ENCODE data around the gene LMOD3. TPM values are rescaled to one million over a fixed set of nuclear protein-coding genes. Genes with fewer than 3 reads are reported as not detected.

Gene LMOD3
- total RNA-seq, 2 donors from 2014 or later, result not detected

DNA sequence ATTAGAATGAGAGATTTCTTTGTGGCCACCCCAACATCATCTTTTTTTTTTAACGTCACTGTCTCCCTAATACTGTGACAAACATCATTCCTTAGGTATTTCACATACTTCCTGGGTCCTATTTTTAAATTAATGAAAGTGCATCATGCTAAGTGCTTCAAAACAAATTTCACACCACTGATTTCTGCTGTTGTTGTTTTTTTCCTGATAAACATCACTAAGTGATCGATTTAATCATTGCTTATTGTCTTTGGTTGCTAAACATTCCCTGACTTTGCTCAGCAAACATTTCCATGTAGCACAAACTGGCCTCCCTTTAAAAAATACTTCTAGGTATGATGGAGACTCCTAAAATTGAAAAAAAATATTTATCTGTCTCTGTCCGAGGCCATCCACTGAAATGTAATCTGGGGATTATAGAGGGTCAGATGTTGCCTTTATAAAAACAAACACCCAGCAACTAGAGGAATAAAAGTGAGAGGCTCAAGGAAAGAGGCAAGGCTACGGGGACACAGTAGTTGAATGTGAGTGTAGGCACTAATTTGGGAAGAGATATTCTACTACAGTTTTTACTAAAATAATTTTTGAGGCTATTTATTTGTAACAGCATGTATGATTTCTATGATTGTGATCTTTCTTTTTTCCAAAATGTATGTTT, 20.5 kb upstream of the LMOD3 start:
- H3K4me3 Mint-ChIP-seq, result no peak overlapping the region
- peaks cover 25% of the 10 kb centered on the region for H3K27me3 Mint-ChIP-seq (ENCODE audit: low read depth)
- no peak for DNase-seq
- no peaks in the 10 kb centered on the region for H3K9me3 Mint-ChIP-seq
- peaks cover 11% of the 10 kb centered on the region for H3K4me1 Mint-ChIP-seq (ENCODE audit: low read depth)
- no peaks in the 10 kb centered on the region for H3K36me3 Mint-ChIP-seq (ENCODE audit: insufficient read depth in 2 of 2)
- H3K27ac Mint-ChIP-seq, result no peak overlapping the region
- no peak for ATAC-seq (replicated peaks in 1 of 2)

DNA sequence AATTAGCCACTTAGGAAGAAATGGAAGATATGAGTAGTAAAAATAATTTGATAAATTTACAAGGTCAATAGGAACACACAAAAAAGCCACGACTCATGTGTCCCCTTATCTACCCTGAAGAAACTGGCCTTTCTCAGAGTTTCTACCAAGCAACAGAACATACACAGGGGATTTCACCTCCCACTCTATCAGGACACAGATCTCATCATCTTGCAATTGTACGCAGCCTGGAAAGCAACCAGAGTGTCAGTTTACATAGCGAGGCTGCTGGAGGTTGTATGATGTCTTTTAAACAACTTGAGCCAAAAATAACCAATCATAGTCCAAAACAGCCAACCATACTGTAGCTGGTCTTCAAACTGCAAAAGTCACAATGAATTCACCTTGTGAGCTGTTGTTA, 19.7 kb upstream of the LMOD3 start:
- peaks cover 11% of the 10 kb centered on the region for H3K4me1 Mint-ChIP-seq (ENCODE audit: low read depth)
- H3K27ac Mint-ChIP-seq, result no peak overlapping the region
- no peak overlapping the region for H3K4me3 Mint-ChIP-seq
- no peaks in the 10 kb centered on the region for H3K36me3 Mint-ChIP-seq (ENCODE audit: insufficient read depth in 2 of 2)
- DNase-seq (no peak), ATAC-seq (replicated peaks in 1 of 2) (no peak)
- H3K9me3 Mint-ChIP-seq, result no peaks in the 10 kb centered on the region
- peaks cover 25% of the 10 kb centered on the region for H3K27me3 Mint-ChIP-seq (ENCODE audit: low read depth)

- no peak for ATAC-seq (replicated peaks in 1 of 2)
- Mint-ChIP-seq H3K36me3 (ENCODE audit: insufficient read depth in 2 of 2) (no peaks in the 10 kb centered on the region), H3K4me3 (no peak overlapping the region), H3K27me3 (ENCODE audit: low read depth) (peaks cover 25% of the 10 kb centered on the region), H3K9me3 (no peaks in the 10 kb centered on the region), H3K4me1 (ENCODE audit: low read depth) (peaks cover 11% of the 10 kb centered on the region), H3K27ac (no peak overlapping the region)
- DNase-seq, result no peak
Measured at GRCh38 chr3:69141313-69141712, 18.9 kb upstream of the LMOD3 start.

GRCh38 chr3:69137412-69137811, 15.0 kb upstream of the LMOD3 start:
- no peaks in the 10 kb centered on the region for H3K9me3 Mint-ChIP-seq
- DNase-seq, result no peak
- H3K4me3 Mint-ChIP-seq, result no peak overlapping the region
- peaks cover 5% of the 10 kb centered on the region for H3K4me1 Mint-ChIP-seq (ENCODE audit: low read depth)
- H3K27ac Mint-ChIP-seq, result no peak overlapping the region
- H3K27me3 Mint-ChIP-seq (ENCODE audit: low read depth), result peaks cover 14% of the 10 kb centered on the region
- H3K36me3 Mint-ChIP-seq (ENCODE audit: insufficient read depth in 2 of 2), result no peaks in the 10 kb centered on the region
- ATAC-seq (replicated peaks in 1 of 2), result no peak

DNA sequence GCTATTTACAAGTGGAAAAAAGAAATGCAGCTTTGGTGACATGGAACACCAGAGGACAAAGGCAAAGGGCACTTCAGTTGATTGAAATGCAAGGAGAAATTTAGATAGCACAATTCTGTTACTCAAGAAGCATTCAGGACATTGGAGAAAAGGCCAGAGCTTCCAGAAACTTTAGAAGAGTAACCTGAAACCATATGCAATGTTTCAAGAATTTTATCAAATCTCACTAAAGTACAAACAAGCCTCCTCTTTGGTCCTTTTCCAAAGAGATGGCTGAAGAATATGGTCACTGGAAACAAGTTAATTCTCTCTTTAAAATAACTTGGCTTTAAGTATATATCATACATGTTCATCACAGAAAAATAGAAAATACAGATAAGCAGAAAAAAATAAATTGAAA, 14.6 kb upstream of the LMOD3 start:
- no peaks in the 10 kb centered on the region for H3K9me3 Mint-ChIP-seq
- ATAC-seq (replicated peaks in 1 of 2), result no peak

DNA sequence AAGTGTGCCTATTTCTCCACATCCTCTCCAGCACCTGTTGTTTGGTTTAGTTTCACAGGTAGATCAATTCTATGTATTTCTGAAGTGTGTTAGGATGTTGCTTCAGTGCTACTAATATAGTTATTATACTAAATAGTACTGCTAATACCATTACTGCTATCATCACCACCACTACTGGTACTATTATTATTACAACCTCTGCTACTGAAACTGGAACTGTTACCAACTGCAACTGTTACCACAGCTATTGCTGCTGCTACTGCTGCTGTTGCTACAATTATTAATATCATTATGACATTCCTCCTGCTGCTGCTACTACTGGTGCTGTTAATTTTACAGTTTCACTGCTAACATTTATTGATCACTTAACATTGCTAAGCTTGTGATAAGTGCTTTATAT, 8.3 kb upstream of the LMOD3 start:
- no peak for DNase-seq
- no peaks in the 10 kb centered on the region for H3K9me3 Mint-ChIP-seq
- H3K27me3 Mint-ChIP-seq (ENCODE audit: low read depth), result peaks cover 9% of the 10 kb centered on the region
- no peaks in the 10 kb centered on the region for H3K4me1 Mint-ChIP-seq (ENCODE audit: low read depth)
- no peaks in the 10 kb centered on the region for H3K36me3 Mint-ChIP-seq (ENCODE audit: insufficient read depth in 2 of 2)
- H3K27ac Mint-ChIP-seq, result no peak overlapping the region
- H3K4me3 Mint-ChIP-seq, result no peak overlapping the region
- ATAC-seq (replicated peaks in 1 of 2), result peak in 1 of 2 donors; percentile 30

More for the DNA sequence above, 14.6 kb upstream of the LMOD3 start:
- Mint-ChIP-seq H3K27me3 (ENCODE audit: low read depth) (peaks cover 14% of the 10 kb centered on the region), H3K36me3 (ENCODE audit: insufficient read depth in 2 of 2) (no peaks in the 10 kb centered on the region), H3K4me1 (ENCODE audit: low read depth) (peaks cover 2% of the 10 kb centered on the region), H3K4me3 (no peak overlapping the region), H3K27ac (no peak overlapping the region)
- DNase-seq, result no peak

DNA sequence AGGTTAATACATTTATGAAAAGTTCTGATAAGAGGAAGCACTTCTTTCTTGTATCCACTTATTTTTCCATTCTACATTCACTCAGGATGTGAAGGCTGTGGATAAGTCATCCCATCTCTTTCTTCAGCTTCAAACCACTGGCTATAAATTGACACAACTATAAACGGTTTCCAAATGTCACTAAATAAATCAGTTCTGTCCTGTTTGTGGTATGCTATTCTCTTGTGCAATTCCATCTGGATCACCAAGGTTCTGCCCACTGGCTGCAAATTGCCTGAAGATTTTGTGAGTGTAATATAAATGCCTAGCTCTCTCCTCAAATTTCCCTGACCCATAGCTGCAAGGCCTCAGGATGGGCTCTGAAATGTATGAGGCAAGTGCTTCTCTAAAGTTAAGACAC, 7.1 kb upstream of the LMOD3 start:
- H3K27me3 Mint-ChIP-seq (ENCODE audit: low read depth), result peaks cover 9% of the 10 kb centered on the region

DNA sequence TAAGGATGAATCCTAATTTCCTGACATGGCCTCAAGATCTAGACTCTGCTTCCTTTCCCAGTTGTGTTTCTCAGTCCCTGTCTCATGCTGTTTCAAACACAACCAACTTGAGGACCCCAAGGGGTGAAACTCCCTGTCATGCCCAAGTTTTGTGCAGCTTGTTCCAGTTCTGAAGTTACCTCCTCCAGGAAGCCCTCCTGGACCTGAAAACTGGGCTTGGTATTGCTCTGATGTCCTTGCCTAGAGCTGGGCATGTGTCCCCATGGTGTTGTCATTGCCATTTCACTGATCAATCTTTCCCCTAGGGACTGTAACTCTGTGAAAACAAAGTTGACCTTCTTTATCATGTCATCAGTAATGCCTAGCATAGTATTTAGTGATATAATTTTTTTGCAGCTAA, 6.1 kb upstream of the LMOD3 start:
- Mint-ChIP-seq H3K36me3 (ENCODE audit: insufficient read depth in 2 of 2) (no peaks in the 10 kb centered on the region), H3K4me1 (ENCODE audit: low read depth) (no peaks in the 10 kb centered on the region), H3K4me3 (no peak overlapping the region), H3K27me3 (ENCODE audit: low read depth) (peaks cover 9% of the 10 kb centered on the region), H3K9me3 (no peaks in the 10 kb centered on the region), H3K27ac (no peak overlapping the region)
- no peak for ATAC-seq (replicated peaks in 1 of 2)
- no peak for DNase-seq

More for the DNA sequence above, 7.1 kb upstream of the LMOD3 start:
- no peak for DNase-seq
- no peaks in the 10 kb centered on the region for H3K9me3 Mint-ChIP-seq
- no peak overlapping the region for H3K4me3 Mint-ChIP-seq
- ATAC-seq (replicated peaks in 1 of 2), result no peak
- no peaks in the 10 kb centered on the region for H3K36me3 Mint-ChIP-seq (ENCODE audit: insufficient read depth in 2 of 2)
- no peaks in the 10 kb centered on the region for H3K4me1 Mint-ChIP-seq (ENCODE audit: low read depth)
- H3K27ac Mint-ChIP-seq, result no peak overlapping the region

DNA sequence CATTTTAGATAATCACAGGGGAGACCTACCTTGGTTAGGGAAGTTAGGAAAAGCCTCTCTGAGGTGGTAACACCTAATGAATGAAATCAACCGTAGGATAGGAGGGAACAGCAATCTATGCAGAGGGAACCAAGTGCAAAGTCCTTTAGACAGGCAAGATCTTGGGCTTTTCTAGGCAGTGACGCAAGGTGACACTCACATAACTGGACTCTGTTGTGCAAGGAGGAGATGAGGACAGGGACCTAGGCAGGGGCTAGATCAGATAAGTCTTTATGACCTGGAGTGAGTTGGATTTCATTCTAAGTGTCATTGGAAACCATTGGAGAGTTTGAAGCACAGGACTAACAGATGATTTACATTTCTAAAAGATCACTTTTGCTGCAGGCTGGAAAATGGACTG, 4.6 kb upstream of the LMOD3 start:
- H3K4me1 Mint-ChIP-seq (ENCODE audit: low read depth), result no peaks in the 10 kb centered on the region
- no peaks in the 10 kb centered on the region for H3K36me3 Mint-ChIP-seq (ENCODE audit: insufficient read depth in 2 of 2)
- H3K27ac Mint-ChIP-seq, result no peak overlapping the region
- peaks cover 9% of the 10 kb centered on the region for H3K27me3 Mint-ChIP-seq (ENCODE audit: low read depth)
- no peak overlapping the region for H3K4me3 Mint-ChIP-seq
- H3K9me3 Mint-ChIP-seq, result no peaks in the 10 kb centered on the region
- DNase-seq (no peak), ATAC-seq (replicated peaks in 1 of 2) (no peak)

DNA sequence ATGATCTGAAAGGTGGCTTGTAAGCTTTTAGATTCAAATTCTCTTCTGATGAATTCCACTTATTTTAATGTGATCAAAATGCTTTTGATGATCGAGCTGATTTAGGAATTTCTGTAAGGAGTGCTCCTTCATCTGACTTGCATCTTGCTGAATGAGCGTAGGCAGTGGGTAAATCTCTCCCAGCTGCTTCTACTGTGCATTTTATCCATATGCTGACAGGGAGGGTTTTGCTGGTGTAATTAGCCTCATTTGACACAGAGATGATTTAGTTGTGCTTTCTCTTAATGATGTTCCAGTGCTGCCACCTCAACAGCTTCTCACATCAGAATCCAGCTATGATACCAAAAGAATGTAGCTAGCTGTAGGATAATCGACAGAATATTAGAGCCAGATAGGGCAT, 3.8 kb upstream of the LMOD3 start:
- H3K27me3 Mint-ChIP-seq (ENCODE audit: low read depth), result peaks cover 9% of the 10 kb centered on the region
- H3K36me3 Mint-ChIP-seq (ENCODE audit: insufficient read depth in 2 of 2), result no peaks in the 10 kb centered on the region
- ATAC-seq (replicated peaks in 1 of 2) (no peak), DNase-seq (no peak)
- peaks cover 2% of the 10 kb centered on the region for H3K4me1 Mint-ChIP-seq (ENCODE audit: low read depth)
- no peaks in the 10 kb centered on the region for H3K9me3 Mint-ChIP-seq
- no peak overlapping the region for H3K4me3 Mint-ChIP-seq
- H3K27ac Mint-ChIP-seq, result no peak overlapping the region

GRCh38 chr3:69121950-69122349, 445 bp downstream of the LMOD3 start:
- no peaks in the 10 kb centered on the region for H3K9me3 Mint-ChIP-seq

GRCh38 chr3:69121513-69121912, 882 bp downstream of the LMOD3 start:
- no peaks in the 10 kb centered on the region for H3K36me3 Mint-ChIP-seq (ENCODE audit: insufficient read depth in 2 of 2)
- no peak for ATAC-seq (replicated peaks in 1 of 2)
- H3K27me3 Mint-ChIP-seq (ENCODE audit: low read depth), result peaks cover 1% of the 10 kb centered on the region
- no peaks in the 10 kb centered on the region for H3K9me3 Mint-ChIP-seq
- peaks cover 7% of the 10 kb centered on the region for H3K4me1 Mint-ChIP-seq (ENCODE audit: low read depth)
- H3K4me3 Mint-ChIP-seq, result no peak overlapping the region
- peak overlapping the region; percentile 50 for H3K27ac Mint-ChIP-seq
- no peak for DNase-seq

More at GRCh38 chr3:69121950-69122349, 445 bp downstream of the LMOD3 start:
- peak overlapping the region; percentile 50 for H3K27ac Mint-ChIP-seq
- H3K27me3 Mint-ChIP-seq (ENCODE audit: low read depth), result peaks cover 5% of the 10 kb centered on the region
- H3K4me3 Mint-ChIP-seq, result no peak overlapping the region
- peaks cover 7% of the 10 kb centered on the region for H3K4me1 Mint-ChIP-seq (ENCODE audit: low read depth)
- H3K36me3 Mint-ChIP-seq (ENCODE audit: insufficient read depth in 2 of 2), result no peaks in the 10 kb centered on the region
- DNase-seq (no peak), ATAC-seq (replicated peaks in 1 of 2) (no peak)

GRCh38 chr3:69120879-69121464, 1.4 kb downstream of the LMOD3 start:
- H3K27me3 Mint-ChIP-seq (ENCODE audit: low read depth), result no peaks in the 10 kb centered on the region
- peaks cover 7% of the 10 kb centered on the region for H3K4me1 Mint-ChIP-seq (ENCODE audit: low read depth)
- peak; percentile 71 to 79 for ATAC-seq (replicated peaks in 1 of 2)
- H3K36me3 Mint-ChIP-seq (ENCODE audit: insufficient read depth in 2 of 2), result no peaks in the 10 kb centered on the region
- peak; percentile 77 to 85 for DNase-seq
- no peak overlapping the region for H3K27ac Mint-ChIP-seq
- no peaks in the 10 kb centered on the region for H3K9me3 Mint-ChIP-seq
- H3K4me3 Mint-ChIP-seq, result no peak overlapping the region

DNA sequence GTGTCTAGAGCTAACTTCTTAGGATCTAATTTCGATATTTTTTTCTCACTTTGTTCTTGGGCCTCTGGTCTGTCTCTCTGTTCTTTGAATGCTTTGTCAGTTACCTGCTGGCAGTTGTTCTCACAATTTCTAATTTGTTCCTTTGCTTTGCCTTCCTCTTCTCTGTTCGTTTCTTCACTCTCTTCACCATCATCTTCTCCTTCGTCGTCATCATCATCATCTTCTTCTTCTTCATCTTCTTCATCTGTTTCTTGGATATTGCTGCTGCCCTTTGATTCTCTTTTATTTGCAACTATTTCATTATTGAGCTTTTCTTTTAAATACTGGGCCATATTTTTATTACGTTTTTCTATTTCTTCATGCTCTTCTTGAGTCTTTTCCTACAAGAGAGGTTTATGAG, 2.7 kb downstream of the LMOD3 start:
- no peak for ATAC-seq (replicated peaks in 1 of 2)
- no peak overlapping the region for H3K27ac Mint-ChIP-seq

More for the DNA sequence above, 2.7 kb downstream of the LMOD3 start:
- no peaks in the 10 kb centered on the region for H3K9me3 Mint-ChIP-seq
- H3K4me3 Mint-ChIP-seq, result no peak overlapping the region
- no peaks in the 10 kb centered on the region for H3K27me3 Mint-ChIP-seq (ENCODE audit: low read depth)
- DNase-seq, result no peak
- H3K36me3 Mint-ChIP-seq (ENCODE audit: insufficient read depth in 2 of 2), result no peaks in the 10 kb centered on the region
- peaks cover 7% of the 10 kb centered on the region for H3K4me1 Mint-ChIP-seq (ENCODE audit: low read depth)

Data from activated T-cell treated with anti-CD3 and anti-CD28 coated beads, Interleukin-2, amount 50 U/mL, for 72 hours (primary cell).